KMS-11 (cell line): ENCODE data around the gene RNF220.

ENCODE experiments used
- H2AFZ ChIP-seq: fragments of 200-600 bp; sonication (generic); 2 replicates; pipeline ENCODE4 v1.6.1; 2016; ENCODE audit warnings: antibody characterized with exemption, mixed run types, low read depth
- H3K27ac ChIP-seq: fragments of 200-600 bp; sonication (generic); 2 replicates; pipeline ENCODE4 v1.6.1; 2016; ENCODE audit warnings: mild to moderate bottlenecking, mixed run types
- H3K27me3 ChIP-seq: fragments of 200-600 bp; sonication (generic); 2 replicates; pipeline ENCODE4 v1.6.1; 2017; ENCODE audit warnings: mild to moderate bottlenecking, low read depth, mixed run types, moderate library complexity; ENCODE audit not compliant: insufficient read depth
- H3K36me3 ChIP-seq: fragments of 200-600 bp; sonication (generic); 2 replicates; pipeline ENCODE4 v1.6.1; 2017; ENCODE audit warnings: mild to moderate bottlenecking, mixed run types; ENCODE audit not compliant: insufficient read depth
- H3K4me1 ChIP-seq: fragments of 200-600 bp; sonication (generic); 2 replicates; pipeline ENCODE4 v1.6.1; 2016; ENCODE audit warnings: mild to moderate bottlenecking, low read depth, mixed run types; ENCODE audit not compliant: poor library complexity, severe bottlenecking
- H3K4me2 ChIP-seq: fragments of 200-600 bp; sonication (generic); 2 replicates; pipeline ENCODE4 v1.7.0; 2016; ENCODE audit warnings: mild to moderate bottlenecking, mixed run types
- H3K4me3 ChIP-seq: fragments of 200-600 bp; sonication (generic); IDR thresholded peaks from 2 replicates; pipeline ENCODE4 v1.6.1; 2017; ENCODE audit warnings: low read depth, low read length, mixed read lengths; ENCODE audit not compliant: insufficient read depth
- H3K79me2 ChIP-seq: fragments of 200-600 bp; sonication (generic); 2 replicates; pipeline ENCODE4 v1.6.1; 2016; ENCODE audit warnings: low read depth, mixed run types; ENCODE audit not compliant: insufficient read depth
- H3K9ac ChIP-seq: fragments of 200-600 bp; sonication (generic); 2 replicates; pipeline ENCODE4 v1.6.1; 2016; ENCODE audit warnings: mild to moderate bottlenecking, mixed run types
- H4K20me1 ChIP-seq: fragments of 200-600 bp; sonication (generic); 2 replicates; pipeline ENCODE4 v1.6.1; 2016; ENCODE audit warnings: mild to moderate bottlenecking, mixed run types; ENCODE audit not compliant: insufficient read depth
- CTCF ChIP-seq: fragments of 200-600 bp; sonication (generic); conservative IDR thresholded peaks from 2 replicates; pipeline ENCODE4 v1.6.1; 2017; ENCODE audit warnings: low read depth, mild to moderate bottlenecking, antibody characterized with exemption, low read length, moderate library complexity, mixed read lengths

The RNF220 gene

GRCh38 chr1:44405031-44405797, at the start of gene RNF220:
Gene RNF220 (plus strand): TSS chr1:44405255.
- peak within 1 kb of the TSS; percentile 92 for H3K4me2 ChIP-seq
- H2AFZ ChIP-seq, result peak within 1 kb of the TSS; percentile 97
- peak within 1 kb of the TSS; percentile 17; the same call in 1 of the 2 replicates for H3K9ac ChIP-seq
- no peaks in the 10 kb centered on the region for H4K20me1 ChIP-seq
- H3K36me3 ChIP-seq, result no peaks in the 10 kb centered on the region
- H3K4me3 ChIP-seq, result peak within 1 kb of the TSS; percentile 78
- peaks cover 7% of the 10 kb centered on the region for H3K4me1 ChIP-seq
- no peaks in the 10 kb centered on the region for H3K27me3 ChIP-seq
- H3K27ac ChIP-seq, result no peak within 1 kb of the TSS
- H3K79me2 ChIP-seq, result no peaks in the 10 kb centered on the region
- TF ChIP-seq CTCF, result no peak

GRCh38 chr1:44355582-44356305, 49.3 kb upstream of the RNF220 start:
- no peaks in the 10 kb centered on the region for H3K27me3 ChIP-seq
- no peaks in the 10 kb centered on the region for H3K36me3 ChIP-seq
- H3K4me3 ChIP-seq, result no peak overlapping the region
- no peaks in the 10 kb centered on the region for H4K20me1 ChIP-seq
- no peak overlapping the region for H3K27ac ChIP-seq
- peaks cover 24% of the 10 kb centered on the region; the same call in 1 of the 2 replicates for H3K79me2 ChIP-seq
- peak overlapping the region; percentile 88 for H3K4me2 ChIP-seq
- peaks cover 16% of the 10 kb centered on the region for H3K4me1 ChIP-seq
- no peak for TF ChIP-seq CTCF
- no peak overlapping the region for H3K9ac ChIP-seq
- H2AFZ ChIP-seq, result peak overlapping the region; percentile 100

GRCh38 chr1:44357710-44358109, 47.3 kb upstream of the RNF220 start:
- no peaks in the 10 kb centered on the region for H4K20me1 ChIP-seq
- no peak overlapping the region for H2AFZ ChIP-seq
- peaks cover 15% of the 10 kb centered on the region; the same call in 1 of the 2 replicates for H3K79me2 ChIP-seq
- peaks cover 16% of the 10 kb centered on the region for H3K4me1 ChIP-seq
- no peak overlapping the region for H3K9ac ChIP-seq
- H3K27ac ChIP-seq, result no peak overlapping the region
- H3K4me3 ChIP-seq, result no peak overlapping the region
- H3K4me2 ChIP-seq, result no peak overlapping the region
- no peaks in the 10 kb centered on the region for H3K27me3 ChIP-seq
- no peaks in the 10 kb centered on the region for H3K36me3 ChIP-seq
- no peak for TF ChIP-seq CTCF

- H3K27me3 ChIP-seq, result no peaks in the 10 kb centered on the region
- peaks cover 4% of the 10 kb centered on the region; the same call in 1 of the 2 replicates for H3K79me2 ChIP-seq
- no peak overlapping the region for H3K4me2 ChIP-seq
- no peak for TF ChIP-seq CTCF
- H3K4me3 ChIP-seq, result no peak overlapping the region
- no peak overlapping the region for H3K9ac ChIP-seq
- H3K27ac ChIP-seq, result no peak overlapping the region
- no peak overlapping the region for H2AFZ ChIP-seq
- H4K20me1 ChIP-seq, result no peaks in the 10 kb centered on the region
- H3K4me1 ChIP-seq, result peaks cover 5% of the 10 kb centered on the region
- no peaks in the 10 kb centered on the region for H3K36me3 ChIP-seq
Measured at GRCh38 chr1:44359234-44359935, 45.7 kb upstream of the RNF220 start.
